SK-N-SH (cell line): ENCODE results near the gene CCL28. TPM values are rescaled to one million over a fixed set of nuclear protein-coding genes. Genes with fewer than 3 reads are reported as not detected.

Experiments
- CTCF ChIA-PET: fragments of 300-600, 350-600 bp; formaldehyde crosslinking; extraction: SDS; loops from one replicate; lab custom pipeline; 2021; lab: Yijun Ruan, JAX
- POLR2A ChIA-PET: fragments of 350-600 bp; sonication (Branson Sonifier 250); formaldehyde crosslinking; extraction: SDS; loops from one replicate; lab custom pipeline; 2020; ENCODE audit warnings: antibody characterized with exemption, inconsistent platforms; lab: Yijun Ruan, JAX
- DNase-seq: peaks from one replicate; pipeline ENCODE4 v3.0.0; 2012
- H2AFZ ChIP-seq: fragments of 200-600 bp; sonication (generic); 2 replicates; pipeline ENCODE4 v1.8.1; 2016; ENCODE audit warnings: antibody characterized with exemption, mild to moderate bottlenecking, low read depth
- H3F3A ChIP-seq: fragments of 200-600 bp; sonication (generic); replicated peaks from 2 replicates; pipeline ENCODE3; 2016; ENCODE audit warnings: antibody characterized with exemption, mild to moderate bottlenecking; ENCODE audit not compliant: insufficient read depth
- H3K27ac ChIP-seq, 2 experiments: fragments of 200-500 bp in 1 of 2; fragments of 200-600 bp in 1 of 2; sonication (Bioruptor generic) in 1 of 2; sonication (generic), shearing (Covaris generic) in 1 of 2; 2 replicates each; pipeline versions ENCODE4 v1.5.1 to v1.6.1; 2014 to 2016; ENCODE audit warnings: low read depth in 2 of 2, inconsistent platforms in 1 of 2, low read length in 1 of 2, mild to moderate bottlenecking in 1 of 2, mixed read lengths in 1 of 2
- H3K27me3 ChIP-seq: fragments of 200-600 bp; sonication (generic), shearing (Covaris generic); 2 replicates; pipeline ENCODE4 v1.6.1; 2016; ENCODE audit warnings: mixed run types; ENCODE audit not compliant: insufficient read depth
- H3K36me3 ChIP-seq, 2 experiments: fragments of 200-500 bp in 1 of 2; fragments of 200-600 bp in 1 of 2; sonication (Bioruptor generic) in 1 of 2; sonication (generic) in 1 of 2; replicated peaks in 1 of 2; 2 replicates each; pipeline versions ENCODE3 to v1.5.1; 2014 to 2016; ENCODE audit warnings: low read length in 1 of 2, mild to moderate bottlenecking in 1 of 2; ENCODE audit not compliant: insufficient read depth in 2 of 2, control insufficient read depth in 1 of 2
- H3K4me1 ChIP-seq, 2 experiments: fragments of 200-500 bp in 1 of 2; fragments of 200-600 bp in 1 of 2; sonication (Bioruptor generic) in 1 of 2; sonication (generic), shearing (Covaris generic) in 1 of 2; 2 replicates each; pipeline versions ENCODE4 v1.5.1 to v1.6.1; 2014 to 2016; ENCODE audit warnings: low read depth in 1 of 2, low read length in 1 of 2, mixed run types in 1 of 2; ENCODE audit not compliant: insufficient read depth in 2 of 2, control insufficient read depth in 1 of 2
- H3K4me2 ChIP-seq: fragments of 200-600 bp; sonication (generic), shearing (Covaris generic); 2 replicates; pipeline ENCODE4 v1.6.1; 2017; ENCODE audit warnings: mixed run types
- H3K4me3 ChIP-seq, 2 experiments: fragments of 200-500 bp in 1 of 2; fragments of 200-600 bp in 1 of 2; sonication (Bioruptor generic) in 1 of 2; sonication (generic), shearing (Covaris generic) in 1 of 2; 2 replicates each; pipeline versions ENCODE4 v1.5.1 to v1.8.1; 2014 to 2016; ENCODE audit warnings: low read depth in 2 of 2, inconsistent platforms in 1 of 2, low read length in 1 of 2, mild to moderate bottlenecking in 1 of 2, mixed read lengths in 1 of 2, moderate library complexity in 1 of 2
- H3K79me2 ChIP-seq: fragments of 200-600 bp; sonication (generic); 2 replicates; pipeline ENCODE4 v1.8.1; 2017; ENCODE audit warnings: mild to moderate bottlenecking; ENCODE audit not compliant: insufficient read depth
- H3K9ac ChIP-seq: fragments of 200-600 bp; sonication (generic); 2 replicates; pipeline ENCODE4 v1.6.1; 2017; ENCODE audit warnings: mixed run types
- H3K9me2 ChIP-seq: fragments of 200-600 bp; sonication (generic); 2 replicates; pipeline ENCODE4 v1.6.1; 2017; ENCODE audit warnings: mixed run types
- H3K9me3 ChIP-seq: fragments of 200-600 bp; sonication (generic); 2 replicates; pipeline ENCODE4 v1.6.1; 2017; ENCODE audit warnings: mixed run types, mild to moderate bottlenecking, moderate library complexity
- H4K20me1 ChIP-seq: fragments of 200-600 bp; sonication (generic); 2 replicates; pipeline ENCODE4 v1.6.1; 2017; ENCODE audit warnings: mild to moderate bottlenecking, mixed run types; ENCODE audit not compliant: insufficient read depth
- ELF1 ChIP-seq: IDR thresholded peaks from 2 replicates; pipeline ENCODE4 v1.4.0; 2012
- EP300 ChIP-seq, 2 experiments: IDR thresholded peaks; 2 replicates each; pipeline versions ENCODE4 v1.4.0 to v1.6.1; 2012; ENCODE audit warnings: borderline replicate concordance in 1 of 2, low read depth in 1 of 2, low read length in 1 of 2
- FOXJ3 ChIP-seq: sonication (generic); formaldehyde crosslinking; IDR thresholded peaks from 2 replicates; pipeline ENCODE4 v1.5.1; 2020; ENCODE audit warnings: mild to moderate bottlenecking, missing genetic modification reagents
- GABPA ChIP-seq: IDR thresholded peaks from 2 replicates; pipeline ENCODE4 v1.4.0; 2012; ENCODE audit warnings: low read depth, mild to moderate bottlenecking
- JUND ChIP-seq: IDR thresholded peaks from 2 replicates; pipeline ENCODE4 v1.4.0; 2012
- MAX ChIP-seq: IDR thresholded peaks from 2 replicates; pipeline ENCODE4 v1.4.0; 2012; ENCODE audit warnings: low read depth
- POLR2AphosphoS5 ChIP-seq: IDR thresholded peaks from 2 replicates; pipeline ENCODE4 v1.6.1; 2012; ENCODE audit warnings: low read depth, low read length
- RAD21 ChIP-seq: IDR thresholded peaks from 2 replicates; pipeline ENCODE4 v1.6.1; 2012; ENCODE audit warnings: mild to moderate bottlenecking, low read length
- RCOR1 ChIP-seq: fragments of 150-350 bp; IDR thresholded peaks from 2 replicates; pipeline ENCODE4 v1.6.1; 2017; ENCODE audit warnings: antibody characterized with exemption, low read length
- REST ChIP-seq: IDR thresholded peaks from 2 replicates; pipeline ENCODE4 v1.6.1; 2012; ENCODE audit warnings: mild to moderate bottlenecking, low read depth, low read length, moderate library complexity
- TAF1 ChIP-seq: IDR thresholded peaks from 2 replicates; pipeline ENCODE4 v1.6.1; 2012; ENCODE audit warnings: low read depth, mild to moderate bottlenecking, low read length, moderate library complexity, borderline replicate concordance
- TEAD4 ChIP-seq: IDR thresholded peaks from 2 replicates; pipeline ENCODE4 v1.4.0; 2012; ENCODE audit warnings: mild to moderate bottlenecking, borderline replicate concordance; ENCODE audit not compliant: insufficient read depth
- YY1 ChIP-seq: IDR thresholded peaks from 2 replicates; pipeline ENCODE4 v1.4.0; 2012; ENCODE audit warnings: low read depth, mild to moderate bottlenecking
- WGBS: methylation state at CpG from one replicate; pipeline ENCODE4 v1.1.6; 2017; ENCODE audit warnings: low lambda C conversion rate; 5-methylcytosine and 5-hydroxymethylcytosine counted together
- polyA plus RNA-seq, 3 experiments: library from polyadenylated mRNA; depleted of rRNA; stranded (reverse); fragments of >200 nt; gene quantifications; 2 replicates each; pipeline ENCODE4 v1.2.3, GENCODE V29; 2012
- TF ChIP-seq, protein P1 (sequence below): IDR thresholded peaks from 2 replicates; pipeline ENCODE4; 2012
- TF ChIP-seq, protein P2 (sequence below): IDR thresholded peaks from 2 replicates; pipeline ENCODE4 v1.4.0; 2012; ENCODE audit warnings: low read depth, borderline replicate concordance
- TF ChIP-seq, protein P3 (sequence below): fragments of 150-350 bp; IDR thresholded peaks from 2 replicates; pipeline ENCODE4 v1.6.1; 2017; ENCODE audit warnings: antibody characterized with exemption, low read length, low read depth, borderline replicate concordance
- TF ChIP-seq, protein P4 (sequence below): fragments of 150-350 bp; IDR thresholded peaks from 2 replicates; pipeline ENCODE4 v1.6.1; 2016; ENCODE audit warnings: mild to moderate bottlenecking, low read depth, low read length

Gene CCL28
- polyA plus RNA-seq, 1 of the 3 experiments (the other 2 are of a cell fraction), result not detected

- Histone ChIP-seq H2AFZ (no peak overlapping the region), H3K27ac (no peak overlapping the region), H3K27me3 (no peaks in the 10 kb centered on the region), H3F3A (peaks cover 3% of the 10 kb centered on the region), H3K9me3 (no peaks in the 10 kb centered on the region), H3K4me3 (no peak overlapping the region), H3K9me2 (no peaks in the 10 kb centered on the region), H3K36me3 (no peaks in the 10 kb centered on the region), H3K4me1 (no peaks in the 10 kb centered on the region), H4K20me1 (no peaks in the 10 kb centered on the region), H3K4me2 (no peak overlapping the region), H3K79me2 (no peaks in the 10 kb centered on the region), H3K9ac (no peak overlapping the region)
- POLR2A ChIA-PET, result no interaction called here
- TF ChIP-seq GABPA, result no peak
- TF ChIP-seq, protein P1, sequence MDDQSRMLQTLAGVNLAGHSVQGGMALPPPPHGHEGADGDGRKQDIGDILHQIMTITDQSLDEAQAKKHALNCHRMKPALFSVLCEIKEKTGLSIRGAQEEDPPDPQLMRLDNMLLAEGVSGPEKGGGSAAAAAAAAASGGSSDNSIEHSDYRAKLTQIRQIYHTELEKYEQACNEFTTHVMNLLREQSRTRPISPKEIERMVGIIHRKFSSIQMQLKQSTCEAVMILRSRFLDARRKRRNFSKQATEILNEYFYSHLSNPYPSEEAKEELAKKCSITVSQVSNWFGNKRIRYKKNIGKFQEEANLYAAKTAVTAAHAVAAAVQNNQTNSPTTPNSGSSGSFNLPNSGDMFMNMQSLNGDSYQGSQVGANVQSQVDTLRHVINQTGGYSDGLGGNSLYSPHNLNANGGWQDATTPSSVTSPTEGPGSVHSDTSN, result no peak
- TF ChIP-seq EP300 (IDR thresholded peaks at IDR 0.05; ENCODE audit: borderline replicate concordance in 1 of 2, low read depth in 1 of 2, low read length in 1 of 2), result no peak
- no peak for TF ChIP-seq FOXJ3 (CRISPR knock-in tag)
- TF ChIP-seq MAX, result no peak
- TF ChIP-seq YY1, result no peak
- TF ChIP-seq TAF1, result no peak
- no peak for TF ChIP-seq POLR2AphosphoS5
- TF ChIP-seq RCOR1, result no peak
- TF ChIP-seq, protein P2, sequence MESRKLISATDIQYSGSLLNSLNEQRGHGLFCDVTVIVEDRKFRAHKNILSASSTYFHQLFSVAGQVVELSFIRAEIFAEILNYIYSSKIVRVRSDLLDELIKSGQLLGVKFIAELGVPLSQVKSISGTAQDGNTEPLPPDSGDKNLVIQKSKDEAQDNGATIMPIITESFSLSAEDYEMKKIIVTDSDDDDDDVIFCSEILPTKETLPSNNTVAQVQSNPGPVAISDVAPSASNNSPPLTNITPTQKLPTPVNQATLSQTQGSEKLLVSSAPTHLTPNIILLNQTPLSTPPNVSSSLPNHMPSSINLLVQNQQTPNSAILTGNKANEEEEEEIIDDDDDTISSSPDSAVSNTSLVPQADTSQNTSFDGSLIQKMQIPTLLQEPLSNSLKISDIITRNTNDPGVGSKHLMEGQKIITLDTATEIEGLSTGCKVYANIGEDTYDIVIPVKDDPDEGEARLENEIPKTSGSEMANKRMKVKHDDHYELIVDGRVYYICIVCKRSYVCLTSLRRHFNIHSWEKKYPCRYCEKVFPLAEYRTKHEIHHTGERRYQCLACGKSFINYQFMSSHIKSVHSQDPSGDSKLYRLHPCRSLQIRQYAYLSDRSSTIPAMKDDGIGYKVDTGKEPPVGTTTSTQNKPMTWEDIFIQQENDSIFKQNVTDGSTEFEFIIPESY, result no peak
- TF ChIP-seq TEAD4, result no peak
- no peak for TF ChIP-seq ELF1
- TF ChIP-seq, protein P3, sequence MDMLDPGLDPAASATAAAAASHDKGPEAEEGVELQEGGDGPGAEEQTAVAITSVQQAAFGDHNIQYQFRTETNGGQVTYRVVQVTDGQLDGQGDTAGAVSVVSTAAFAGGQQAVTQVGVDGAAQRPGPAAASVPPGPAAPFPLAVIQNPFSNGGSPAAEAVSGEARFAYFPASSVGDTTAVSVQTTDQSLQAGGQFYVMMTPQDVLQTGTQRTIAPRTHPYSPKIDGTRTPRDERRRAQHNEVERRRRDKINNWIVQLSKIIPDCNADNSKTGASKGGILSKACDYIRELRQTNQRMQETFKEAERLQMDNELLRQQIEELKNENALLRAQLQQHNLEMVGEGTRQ, result no peak
- TF ChIP-seq, protein P4, sequence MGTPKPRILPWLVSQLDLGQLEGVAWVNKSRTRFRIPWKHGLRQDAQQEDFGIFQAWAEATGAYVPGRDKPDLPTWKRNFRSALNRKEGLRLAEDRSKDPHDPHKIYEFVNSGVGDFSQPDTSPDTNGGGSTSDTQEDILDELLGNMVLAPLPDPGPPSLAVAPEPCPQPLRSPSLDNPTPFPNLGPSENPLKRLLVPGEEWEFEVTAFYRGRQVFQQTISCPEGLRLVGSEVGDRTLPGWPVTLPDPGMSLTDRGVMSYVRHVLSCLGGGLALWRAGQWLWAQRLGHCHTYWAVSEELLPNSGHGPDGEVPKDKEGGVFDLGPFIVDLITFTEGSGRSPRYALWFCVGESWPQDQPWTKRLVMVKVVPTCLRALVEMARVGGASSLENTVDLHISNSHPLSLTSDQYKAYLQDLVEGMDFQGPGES, result no peak
- TF ChIP-seq REST, result no peak
- no peak for TF ChIP-seq RAD21
- no peak for TF ChIP-seq JUND
- WGBS, result 37% methylated on average over 3 of the region's 3 CpGs
- DNase-seq, result no peak
- CTCF ChIA-PET, result no interaction called here
Observed at GRCh38 chr5:43432486-43433375, 20.5 kb upstream of the CCL28 start.
